ENCODE measurements around the gene NBPF1.
"Not testable (repeated sequence)": the region's sequence is repeated elsewhere in the genome, so short reads cannot be mapped to it uniquely, and the experiment has no call there.

The NBPF1 gene

GRCh38 chr1:16521288-16521583 is 92.1 kb downstream of the NBPF1 start:
- no peak overlapping the region for H3K4me3 ChIP-seq (ENCODE audit: low read length)
- DNase-seq (ENCODE audit: low read depth): no peak
- no peak for TF ChIP-seq CTCF (IDR thresholded peaks at IDR 0.05; ENCODE audit: insufficient read depth, low read depth, low read length, missing control alignments)

GRCh38 chr1:16520435-16521287 is 92.7 kb downstream of the NBPF1 start:
- not testable (repeated sequence) for H3K4me3 ChIP-seq (ENCODE audit: low read length); DNase-seq (ENCODE audit: low read depth)

- H3K4me3 ChIP-seq (ENCODE audit: low read length); DNase-seq (ENCODE audit: low read depth): not testable (repeated sequence)
These were observed 94.0 kb downstream of the NBPF1 start for GRCh38 chr1:16519255-16519951.

GRCh38 chr1:16518913-16519254 is 94.5 kb downstream of the NBPF1 start:
- not testable (repeated sequence) for DNase-seq (ENCODE audit: low read depth); H3K4me3 ChIP-seq (ENCODE audit: low read length)

- H3K4me3 ChIP-seq (ENCODE audit: low read length); DNase-seq (ENCODE audit: low read depth): not testable (repeated sequence)
These were observed 96.5 kb downstream of the NBPF1 start for GRCh38 chr1:16516694-16517410.

- DNase-seq (ENCODE audit: low read depth): peak; percentile 62
- H3K4me3 ChIP-seq (ENCODE audit: low read length): peak within 1 kb of the TSS; percentile 31
These were observed 99.0 kb downstream of the NBPF1 start, which contains the start of gene RNU1-1 for GRCh38 chr1:16514107-16515055. RNU1-1 (minus strand) TSS chr1:16514285.

- peak; percentile 86 for DNase-seq (ENCODE audit: low read depth)
- not testable (repeated sequence) for H3K4me3 ChIP-seq (ENCODE audit: low read length)
These were observed 99.8 kb downstream of the NBPF1 start for GRCh38 chr1:16513412-16514106.

GRCh38 chr1:16512624-16513411 is 100.5 kb downstream of the NBPF1 start:
- not testable (repeated sequence) for DNase-seq (ENCODE audit: low read depth); H3K4me3 ChIP-seq (ENCODE audit: low read length)

Data from epithelial cell of esophagus (primary cell).